Right hindlimb (tissue), 1 donor: Measurements from ENCODE around the gene AP2A1.

Experiments used
- DNase-seq: peaks from one replicate; pipeline ENCODE4 v3.0.0-alpha.2; 2018

Gene AP2A1

GRCh38 chr19:49766007-49766929 is 533 bp upstream of the AP2A1 start:
- DNase-seq, result peak; percentile 100

- DNase-seq, result no peak
Measured at GRCh38 chr19:49767381-49767780, 580 bp downstream of the AP2A1 start.

GRCh38 chr19:49767967-49768581 is 1.3 kb downstream of the AP2A1 start:
- no peak for DNase-seq

GRCh38 chr19:49770529-49770928 is 3.7 kb downstream of the AP2A1 start:
- no peak for DNase-seq

GRCh38 chr19:49771674-49772139 is 4.9 kb downstream of the AP2A1 start:
- no peak for DNase-seq

DNA sequence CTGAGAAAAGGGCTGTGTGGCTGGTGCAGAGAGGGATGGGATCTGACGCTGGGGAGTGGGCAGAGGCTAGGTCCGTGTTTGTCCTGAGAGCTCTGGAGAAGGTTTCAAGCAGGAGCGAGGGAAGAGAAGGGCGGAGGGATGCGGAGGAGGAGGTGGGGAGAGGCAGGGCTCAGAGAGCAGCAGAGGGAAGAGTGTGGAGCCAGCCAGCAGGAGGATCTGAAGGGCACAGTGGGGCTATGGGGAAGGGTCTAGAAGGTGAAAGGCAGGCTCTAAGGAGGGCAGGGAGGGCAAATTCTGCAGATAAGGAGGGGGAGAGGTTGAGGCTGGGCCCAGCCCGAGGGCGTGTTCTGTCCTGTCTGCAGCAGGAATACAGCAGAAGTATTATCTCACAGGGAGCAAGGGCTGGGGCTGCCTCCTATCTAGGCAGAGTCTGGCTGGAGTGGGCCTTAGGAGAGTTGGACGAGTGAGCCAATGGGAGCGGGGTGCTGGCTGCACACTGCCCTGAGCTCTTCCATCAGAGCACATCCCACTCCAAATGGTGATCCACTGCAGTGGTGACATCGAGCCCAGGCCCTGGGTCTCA is 6.1 kb downstream of the AP2A1 start:
- no peak for DNase-seq

- no peak for DNase-seq
Measured at GRCh38 chr19:49773663-49774350, 7.0 kb downstream of the AP2A1 start.

DNA sequence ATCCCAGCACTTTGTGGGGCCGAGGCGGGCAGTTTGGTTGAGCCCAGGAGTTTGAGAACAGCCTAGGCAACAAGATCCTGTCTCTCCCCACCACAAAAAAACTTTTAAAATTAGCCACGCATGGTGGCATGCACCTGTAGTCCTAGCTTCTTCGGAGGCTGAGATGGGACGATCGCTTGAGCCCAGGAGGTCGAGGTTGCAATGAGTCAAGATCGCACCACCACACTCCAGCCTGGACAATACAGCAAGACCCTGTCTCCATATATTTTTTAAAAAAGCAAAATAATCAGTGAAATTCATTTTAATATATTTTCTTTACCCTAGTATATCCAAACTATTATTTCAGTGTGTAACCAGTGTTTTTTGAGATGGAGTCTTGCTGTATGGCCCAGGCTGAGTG is 8.2 kb downstream of the AP2A1 start:
- no peak for DNase-seq

- no peak for DNase-seq
Measured at GRCh38 chr19:49775742-49776370, 9.1 kb downstream of the AP2A1 start.

- DNase-seq, result no peak
Measured at GRCh38 chr19:49776371-49776764, 9.6 kb downstream of the AP2A1 start.

DNA sequence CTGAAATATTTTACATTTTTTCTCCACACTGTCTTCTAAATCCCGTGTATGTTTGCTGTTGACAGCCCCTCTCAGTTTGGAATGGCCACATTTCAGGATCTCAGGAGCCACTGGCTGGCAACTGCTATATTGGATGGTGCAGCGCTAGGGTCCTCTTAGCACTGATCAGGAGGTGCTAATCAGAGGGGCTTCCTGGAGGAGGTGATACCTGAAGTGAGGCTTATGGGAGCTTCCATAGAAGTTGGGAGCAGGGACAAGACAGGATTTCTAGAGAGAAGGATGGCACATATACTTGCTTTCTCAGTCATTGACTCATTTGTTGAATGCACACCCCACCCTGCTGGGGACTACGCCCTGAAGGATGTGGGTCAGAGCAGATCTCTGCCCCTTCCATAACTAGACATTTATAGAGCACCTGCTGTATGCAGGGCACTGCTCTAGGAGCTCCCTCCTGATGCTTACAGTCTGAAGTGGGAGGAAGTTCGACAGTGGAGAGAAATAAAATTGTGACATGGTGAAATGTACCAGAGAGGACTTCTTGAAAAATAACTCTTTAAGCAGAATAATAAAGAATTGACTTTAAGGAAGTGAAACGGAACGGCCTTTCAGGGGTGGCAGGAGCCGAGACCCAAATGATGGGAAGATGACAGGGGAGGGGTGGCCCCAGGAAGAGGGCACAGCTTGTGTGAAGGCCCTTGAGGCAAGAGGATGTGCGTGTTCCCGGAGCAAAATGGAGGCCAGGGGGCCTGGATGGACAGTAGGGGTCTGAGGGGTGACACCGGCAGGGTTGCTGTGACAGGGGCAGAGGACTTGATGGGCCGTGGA is 13.1 kb downstream of the AP2A1 start:
- no peak for DNase-seq

DNA sequence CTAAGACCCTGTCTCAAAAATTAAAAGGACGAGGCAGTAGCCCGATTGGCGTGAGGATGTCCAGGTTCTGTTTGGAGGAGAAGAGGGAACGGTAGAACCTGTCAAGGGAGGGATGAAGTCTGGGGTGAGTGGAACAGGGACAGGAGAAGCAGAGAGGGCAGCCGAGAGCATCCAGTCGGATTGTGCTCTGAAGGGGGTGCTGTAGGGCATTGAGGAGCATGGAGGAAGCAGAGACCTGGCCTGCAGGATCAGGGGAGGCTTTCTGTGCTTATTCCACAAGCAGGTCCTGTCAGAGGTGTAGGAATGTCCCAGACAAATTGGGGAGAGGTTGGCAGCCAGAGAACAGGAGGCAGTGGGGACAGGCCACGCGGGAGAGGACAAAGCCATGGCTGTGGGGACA is 14.1 kb downstream of the AP2A1 start:
- no peak for DNase-seq

- DNase-seq, result peak; percentile 11
Measured at GRCh38 chr19:49781394-49781793, 14.6 kb downstream of the AP2A1 start.

GRCh38 chr19:49782515-49782914 is 15.7 kb downstream of the AP2A1 start:
- no peak for DNase-seq

GRCh38 chr19:49786376-49786820 is 19.6 kb downstream of the AP2A1 start:
- DNase-seq, result no peak

DNA sequence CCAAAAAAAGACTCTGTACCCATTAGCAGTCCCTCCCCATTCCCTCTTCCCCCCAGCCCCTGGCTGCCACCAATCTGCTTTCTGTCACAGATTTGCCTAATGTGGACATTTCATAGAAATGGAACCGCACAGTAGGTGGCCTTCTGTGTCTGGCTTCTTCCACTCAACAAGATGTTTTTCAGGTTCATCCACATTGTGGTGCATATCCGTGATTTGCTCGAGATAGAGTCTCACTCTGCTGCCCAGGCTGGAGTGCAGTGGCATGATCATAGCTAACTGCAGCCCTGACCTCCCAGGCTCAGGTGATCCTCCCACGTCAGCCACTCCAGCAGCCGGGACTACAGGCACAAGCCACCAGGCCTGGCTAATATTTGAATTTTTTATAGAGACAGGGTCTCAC is 20.9 kb downstream of the AP2A1 start:
- no peak for DNase-seq

- no peak for DNase-seq
Measured at GRCh38 chr19:49788857-49789256, 22.1 kb downstream of the AP2A1 start.

GRCh38 chr19:49790866-49791265 is 24.1 kb downstream of the AP2A1 start:
- DNase-seq, result no peak

- no peak for DNase-seq
Measured at GRCh38 chr19:49791776-49792445, 25.1 kb downstream of the AP2A1 start.

GRCh38 chr19:49792829-49793560 is 26.2 kb downstream of the AP2A1 start:
- DNase-seq, result no peak

- no peak for DNase-seq
Measured at GRCh38 chr19:49793561-49793840, 26.7 kb downstream of the AP2A1 start.
